Activated T-cell treated with anti-CD3 and anti-CD28 coated beads, Interleukin-2, amount 50 U/mL, for 72 hours (primary cell): Measurements from ENCODE around the gene MRPL43. TPM values are rescaled to one million over a fixed set of nuclear protein-coding genes. Genes with fewer than 3 reads are reported as not detected.
"Not testable (repeated sequence)": the region's sequence is repeated elsewhere in the genome, so short reads cannot be mapped to it uniquely, and the experiment has no call there.

Experiments used
- ATAC-seq, 2 donors: fragments of 150-1000 bp; cut with Tn5 transposase; replicated peaks in 1 of 2; 2 replicates each; pipeline ENCODE4 v1.10.0; 2021; ENCODE audit warnings: moderate library complexity in 2 of 2, mild to moderate bottlenecking in 1 of 2
- DNase-seq, 2 donors: peaks; one replicate each; pipeline ENCODE4 v3.0.0; 2021 to 2022; ENCODE audit warnings: mixed read lengths in 1 of 2
- H3K27ac Mint-ChIP-seq: one replicate; pipeline ENCODE4 v1.8.0; 2022; ENCODE audit warnings: mild to moderate bottlenecking, moderate library complexity, mixed read lengths
- H3K27me3 Mint-ChIP-seq: one replicate; pipeline ENCODE4 v1.8.0; 2022; ENCODE audit warnings: low read depth, mixed read lengths
- H3K36me3 Mint-ChIP-seq, 2 donors: one replicate each; pipeline ENCODE4 v1.8.0; 2022; ENCODE audit warnings: mixed read lengths in 2 of 2, mild to moderate bottlenecking in 1 of 2; ENCODE audit not compliant: insufficient read depth in 2 of 2
- H3K4me1 Mint-ChIP-seq: one replicate; pipeline ENCODE4 v1.8.0; 2022; ENCODE audit warnings: low read depth, mixed read lengths
- H3K4me3 Mint-ChIP-seq, 2 donors: one replicate each; pipeline ENCODE4 v1.8.0; 2022; ENCODE audit warnings: mild to moderate bottlenecking in 2 of 2, mixed read lengths in 2 of 2, moderate library complexity in 2 of 2
- H3K9me3 Mint-ChIP-seq, 2 donors: one replicate each; pipeline ENCODE4 v1.8.0; 2022; ENCODE audit warnings: mixed read lengths in 2 of 2
- total RNA-seq, 2 donors: library from RNA; stranded (reverse); gene quantifications; one replicate each; pipeline ENCODE4 v1.2.3, GENCODE V29; 2022

Gene MRPL43
- total RNA-seq, 2 donors from 2014 or later = 38.2 to 41.7 TPM

DNA sequence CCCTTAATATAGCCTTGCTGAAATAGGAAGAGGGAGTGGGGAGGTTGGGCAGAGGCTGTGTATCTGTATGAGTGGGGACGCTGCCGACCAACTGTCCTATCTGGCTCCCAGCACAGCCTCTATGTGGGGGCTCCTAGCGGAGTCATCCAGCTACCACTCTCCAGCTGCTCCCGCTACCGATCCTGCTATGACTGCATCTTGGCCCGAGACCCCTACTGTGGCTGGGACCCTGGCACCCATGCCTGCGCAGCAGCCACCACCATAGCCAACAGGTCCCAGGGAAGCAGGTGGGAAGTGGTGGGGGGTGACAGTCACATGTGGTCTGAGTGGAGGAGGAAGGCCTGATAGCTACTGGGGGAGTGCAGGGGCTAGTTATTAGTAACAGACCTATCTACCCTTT lies 6.6 kb downstream of the MRPL43 start:
- Mint-ChIP-seq H3K9me3 (no peaks in the 10 kb centered on the region), H3K4me3 (no peak overlapping the region), H3K27me3 (no peaks in the 10 kb centered on the region)

DNA sequence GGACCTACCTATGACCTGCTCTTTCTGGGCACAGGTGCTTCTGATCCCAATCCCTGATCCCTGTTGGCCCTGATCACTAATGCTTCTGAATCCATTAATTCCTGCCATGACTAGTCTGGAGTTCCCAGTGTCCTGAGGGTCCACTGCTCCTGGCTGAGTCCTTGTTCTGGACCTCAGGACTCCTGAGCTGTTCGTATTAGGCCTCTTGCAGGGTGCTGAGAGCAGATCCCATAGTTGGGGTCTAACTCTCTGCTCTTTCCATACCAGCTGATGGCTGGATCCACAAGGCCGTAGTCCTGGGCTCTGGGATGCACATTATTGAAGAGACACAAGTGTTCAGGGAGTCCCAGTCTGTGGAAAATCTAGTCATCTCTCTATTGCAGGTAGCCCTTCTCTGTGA lies 7.0 kb downstream of the MRPL43 start:
- Mint-ChIP-seq H3K4me3 (no peak overlapping the region), H3K36me3 (no peaks in the 10 kb centered on the region), H3K27me3 (no peaks in the 10 kb centered on the region), H3K4me1 (no peaks in the 10 kb centered on the region), H3K9me3 (no peaks in the 10 kb centered on the region), H3K27ac (no peak overlapping the region)
- no peak for DNase-seq
- no peak for ATAC-seq

More for the DNA sequence above, 6.6 kb downstream of the MRPL43 start:
- Mint-ChIP-seq H3K4me1 (peaks cover 4% of the 10 kb centered on the region), H3K27ac (no peak overlapping the region), H3K36me3 (no peaks in the 10 kb centered on the region)
- ATAC-seq = no peak
- DNase-seq = no peak

DNA sequence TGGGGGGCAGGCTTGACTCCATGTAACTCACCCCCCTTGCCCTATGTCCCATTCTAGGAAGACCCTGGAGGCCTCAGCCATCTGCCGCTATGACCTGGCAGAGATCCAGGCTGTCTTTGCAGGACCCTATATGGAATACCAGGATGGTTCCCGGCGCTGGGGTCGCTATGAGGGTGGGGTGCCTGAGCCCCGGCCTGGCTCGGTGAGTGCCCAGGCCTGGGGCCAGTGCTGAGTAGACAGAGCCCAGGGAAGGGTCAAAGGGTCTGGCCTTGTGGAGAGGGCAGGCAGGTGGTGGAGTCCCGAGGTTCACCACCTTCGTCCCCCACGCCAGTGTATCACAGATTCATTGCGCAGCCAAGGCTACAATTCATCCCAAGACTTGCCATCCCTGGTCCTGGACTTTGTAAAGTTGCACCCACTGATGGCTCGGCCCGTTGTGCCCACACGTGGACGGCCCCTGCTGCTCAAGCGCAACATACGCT lies 7.5 kb downstream of the MRPL43 start:
- no peak for ATAC-seq
- no peaks in the 10 kb centered on the region for H3K27me3 Mint-ChIP-seq

DNA sequence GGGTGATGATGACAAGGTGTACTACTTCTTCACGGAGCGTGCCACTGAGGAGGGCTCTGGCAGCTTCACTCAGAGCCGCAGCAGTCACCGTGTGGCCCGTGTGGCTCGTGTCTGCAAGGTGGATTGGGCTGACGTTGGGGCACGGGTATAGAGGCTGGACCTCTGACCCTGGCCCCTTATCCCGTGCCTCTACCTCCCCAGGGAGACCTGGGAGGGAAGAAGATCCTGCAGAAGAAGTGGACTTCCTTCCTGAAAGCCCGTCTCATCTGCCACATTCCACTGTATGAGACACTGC lies 8.4 kb downstream of the MRPL43 start:
- Mint-ChIP-seq H3K4me1 (no peaks in the 10 kb centered on the region), H3K36me3 (no peaks in the 10 kb centered on the region), H3K4me3 (no peak overlapping the region), H3K27ac (no peak overlapping the region), H3K27me3 (no peaks in the 10 kb centered on the region), H3K9me3 (no peaks in the 10 kb centered on the region)
- DNase-seq (no peak), ATAC-seq (no peak)

More for the DNA sequence above, 7.5 kb downstream of the MRPL43 start:
- H3K36me3 Mint-ChIP-seq = no peaks in the 10 kb centered on the region
- DNase-seq = no peak
- H3K9me3 Mint-ChIP-seq = no peaks in the 10 kb centered on the region
- no peaks in the 10 kb centered on the region for H3K4me1 Mint-ChIP-seq
- no peak overlapping the region for H3K27ac Mint-ChIP-seq
- no peak overlapping the region for H3K4me3 Mint-ChIP-seq

DNA sequence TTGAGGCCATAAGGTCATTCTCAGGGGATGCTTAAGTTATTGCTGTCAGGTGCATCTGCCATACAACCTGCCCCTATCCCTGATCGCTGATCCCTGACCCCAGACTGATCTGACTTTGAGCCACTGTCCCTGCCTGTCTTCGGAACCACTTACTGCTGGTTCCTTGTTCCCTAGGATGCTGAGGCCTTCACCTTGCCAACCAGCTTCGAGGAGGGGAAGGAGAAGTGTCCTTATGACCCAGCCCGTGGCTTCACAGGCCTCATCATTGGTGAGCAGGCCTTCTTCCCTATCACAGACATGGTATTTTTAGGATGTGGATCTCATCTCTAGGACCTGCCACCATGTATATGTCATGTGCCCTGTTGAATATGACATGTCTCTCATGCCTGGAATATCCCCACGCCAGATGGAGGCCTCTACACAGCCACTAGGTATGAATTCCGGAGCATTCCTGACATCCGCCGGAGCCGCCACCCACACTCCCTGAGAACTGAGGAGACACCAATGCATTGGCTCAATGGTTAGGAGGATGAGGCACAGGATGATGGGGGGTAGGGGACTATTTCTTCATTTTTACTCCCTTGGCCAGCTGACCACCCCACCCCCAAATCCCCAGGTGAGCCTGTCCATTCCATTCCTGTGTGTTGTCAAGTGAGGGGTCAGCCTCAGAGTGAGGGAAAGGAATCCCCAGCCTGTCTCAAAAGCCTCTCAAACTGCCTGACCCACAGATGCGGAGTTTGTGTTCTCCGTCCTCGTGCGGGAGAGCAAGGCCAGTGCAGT lies 9.0 kb downstream of the MRPL43 start:
- no peak overlapping the region for H3K27ac Mint-ChIP-seq
- H3K36me3 Mint-ChIP-seq = no peaks in the 10 kb centered on the region
- H3K9me3 Mint-ChIP-seq = no peaks in the 10 kb centered on the region
- H3K27me3 Mint-ChIP-seq = no peaks in the 10 kb centered on the region
- no peak for DNase-seq
- no peak overlapping the region for H3K4me3 Mint-ChIP-seq
- no peak for ATAC-seq
- no peaks in the 10 kb centered on the region for H3K4me1 Mint-ChIP-seq

DNA sequence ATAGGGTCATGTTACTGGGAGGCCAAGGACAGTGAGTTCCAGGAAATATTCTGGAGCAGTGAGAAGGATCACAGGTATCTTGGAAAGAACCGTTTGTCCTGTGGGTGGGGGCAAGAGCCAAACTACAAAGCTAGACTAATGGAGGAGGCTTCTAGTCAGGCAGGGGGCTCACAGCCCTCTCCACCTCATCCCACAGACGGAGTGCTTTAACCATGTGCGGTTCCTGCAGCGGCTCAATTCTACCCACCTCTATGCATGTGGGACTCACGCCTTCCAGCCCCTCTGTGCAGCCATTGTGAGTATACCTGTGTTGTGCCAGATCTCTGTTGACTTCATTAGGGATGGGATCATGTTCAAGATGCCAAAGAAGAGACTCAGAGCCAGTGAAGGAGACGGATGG lies 9.9 kb downstream of the MRPL43 start:
- H3K4me3 Mint-ChIP-seq = no peak overlapping the region
- peaks cover 5% of the 10 kb centered on the region for H3K4me1 Mint-ChIP-seq
- H3K9me3 Mint-ChIP-seq = no peaks in the 10 kb centered on the region
- no peaks in the 10 kb centered on the region for H3K36me3 Mint-ChIP-seq
- DNase-seq (no peak), ATAC-seq (no peak)
- no peaks in the 10 kb centered on the region for H3K27me3 Mint-ChIP-seq
- no peak overlapping the region for H3K27ac Mint-ChIP-seq

DNA sequence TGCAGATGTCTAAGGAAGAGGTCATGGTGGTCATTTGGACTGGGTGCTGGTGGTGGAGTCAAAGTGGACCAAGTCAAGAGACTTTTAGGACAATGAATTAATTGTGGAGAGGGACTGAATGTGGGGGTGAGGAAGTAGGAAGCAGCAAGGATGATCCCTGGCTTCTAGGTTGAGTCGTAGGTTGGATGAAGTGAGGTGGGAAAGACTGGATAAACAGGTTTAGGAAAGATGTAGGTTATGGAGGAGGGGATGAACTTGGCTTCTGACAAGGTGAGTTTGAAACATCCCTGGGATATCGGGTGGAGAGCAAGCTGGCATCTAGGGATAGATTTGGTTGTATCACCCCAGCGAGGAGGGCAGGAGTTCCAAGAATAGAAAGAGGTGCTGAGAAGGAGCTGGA lies 10.4 kb downstream of the MRPL43 start:
- Mint-ChIP-seq H3K4me1 (peaks cover 8% of the 10 kb centered on the region), H3K27ac (no peak overlapping the region), H3K4me3 (no peak overlapping the region), H3K27me3 (no peaks in the 10 kb centered on the region), H3K36me3 (no peaks in the 10 kb centered on the region), H3K9me3 (no peaks in the 10 kb centered on the region)
- no peak for ATAC-seq
- no peak for DNase-seq

DNA sequence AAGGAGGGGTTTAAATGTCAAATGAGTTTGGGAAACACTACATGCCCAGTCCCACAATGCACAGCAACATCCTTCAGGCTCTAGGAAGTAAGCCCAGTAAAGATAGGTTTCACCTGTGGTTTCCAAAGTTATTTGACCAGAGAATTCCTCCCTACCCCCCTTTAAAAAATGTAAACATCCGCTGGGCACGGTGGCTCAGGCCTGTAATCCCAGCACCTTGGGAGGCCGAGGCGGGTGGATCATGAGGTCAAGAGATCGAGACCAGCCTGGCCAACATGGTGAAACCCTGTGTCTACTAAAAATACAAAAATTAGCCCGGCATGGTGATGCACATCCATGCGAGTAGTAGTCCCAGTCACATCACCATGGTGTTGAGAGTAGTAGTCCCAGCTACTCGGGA lies 11.9 kb downstream of the MRPL43 start:
- DNase-seq, H3K36me3 Mint-ChIP-seq, H3K4me1 Mint-ChIP-seq, H3K27me3 Mint-ChIP-seq, H3K9me3 Mint-ChIP-seq, ATAC-seq, H3K27ac Mint-ChIP-seq, H3K4me3 Mint-ChIP-seq: not testable (repeated sequence)

DNA sequence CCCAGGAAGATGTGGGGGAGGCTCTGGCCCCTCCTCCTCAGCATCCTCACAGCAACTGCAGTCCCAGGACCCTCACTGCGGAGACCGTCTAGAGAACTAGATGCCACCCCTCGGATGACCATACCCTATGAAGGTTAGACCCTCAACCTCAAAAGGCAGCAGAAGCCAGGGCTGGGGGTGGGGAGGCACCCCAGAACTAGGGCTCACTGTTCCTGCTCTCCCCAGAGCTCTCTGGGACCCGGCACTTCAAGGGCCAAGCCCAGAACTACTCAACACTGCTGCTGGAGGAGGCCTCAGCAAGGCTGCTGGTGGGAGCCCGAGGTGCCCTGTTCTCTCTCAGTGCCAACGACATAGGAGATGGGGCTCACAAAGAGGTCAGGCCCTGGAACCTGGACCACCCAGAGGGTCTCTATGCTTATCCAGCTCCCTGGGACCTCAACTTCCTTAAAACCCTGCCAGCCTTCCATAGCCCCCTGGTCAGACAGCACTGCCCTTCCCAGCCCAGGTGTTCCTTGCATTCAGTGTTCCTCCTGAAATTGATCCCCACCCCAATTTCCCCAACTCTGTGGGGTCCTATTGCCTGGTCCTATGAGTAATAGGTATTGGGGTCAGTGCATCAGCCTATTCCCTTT lies 14.3 kb downstream of the MRPL43 start:
- Mint-ChIP-seq H3K27ac (no peak overlapping the region), H3K9me3 (no peaks in the 10 kb centered on the region), H3K4me1 (peaks cover 18% of the 10 kb centered on the region), H3K27me3 (no peaks in the 10 kb centered on the region), H3K4me3 (no peak overlapping the region), H3K36me3 (no peaks in the 10 kb centered on the region)
- no peak for DNase-seq
- no peak for ATAC-seq

DNA sequence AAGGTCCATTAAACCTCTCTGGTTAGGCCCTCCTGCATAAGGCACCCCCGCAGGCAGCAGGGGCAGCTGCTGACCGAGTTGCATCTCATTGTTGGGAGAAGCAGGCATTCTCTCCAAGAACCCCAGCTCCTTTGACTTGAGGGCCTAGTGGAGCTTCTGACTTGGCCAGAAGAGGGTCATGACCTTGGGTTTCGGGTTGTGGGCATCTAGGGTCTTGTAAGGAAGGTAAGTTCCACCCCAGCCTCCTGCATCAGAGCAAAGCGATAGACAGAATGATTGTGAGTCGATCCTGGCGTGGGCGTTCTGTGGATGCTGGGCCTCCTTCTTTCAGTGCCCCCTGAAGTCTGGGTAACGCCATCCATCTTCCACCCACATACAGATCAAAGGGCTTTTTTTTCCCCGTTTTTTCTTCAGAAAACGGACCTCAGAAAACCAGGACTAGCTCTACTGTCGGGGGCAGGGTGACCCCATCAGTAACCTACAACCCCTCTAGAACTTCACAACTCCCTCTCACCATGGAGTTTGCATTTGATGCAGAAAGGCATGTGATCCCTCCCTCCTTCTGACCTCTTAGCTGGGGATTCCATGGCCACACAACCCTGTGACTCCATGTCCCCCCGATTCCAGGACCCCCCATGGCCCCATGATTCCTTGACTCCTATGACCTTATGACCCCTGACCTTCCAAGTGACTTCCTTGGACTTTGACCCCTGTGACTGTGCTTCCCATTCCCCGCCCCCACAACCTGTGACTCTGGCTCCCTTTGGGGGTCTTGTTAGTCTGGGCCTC lies 15.0 kb downstream of the MRPL43 start:
- Mint-ChIP-seq H3K4me1 (peaks cover 24% of the 10 kb centered on the region), H3K36me3 (peaks cover 0 to 2% of the 10 kb centered on the region in 2 donors), H3K9me3 (no peaks in the 10 kb centered on the region), H3K4me3 (no peak overlapping the region), H3K27ac (no peak overlapping the region), H3K27me3 (no peaks in the 10 kb centered on the region)
- no peak for DNase-seq
- no peak for ATAC-seq

DNA sequence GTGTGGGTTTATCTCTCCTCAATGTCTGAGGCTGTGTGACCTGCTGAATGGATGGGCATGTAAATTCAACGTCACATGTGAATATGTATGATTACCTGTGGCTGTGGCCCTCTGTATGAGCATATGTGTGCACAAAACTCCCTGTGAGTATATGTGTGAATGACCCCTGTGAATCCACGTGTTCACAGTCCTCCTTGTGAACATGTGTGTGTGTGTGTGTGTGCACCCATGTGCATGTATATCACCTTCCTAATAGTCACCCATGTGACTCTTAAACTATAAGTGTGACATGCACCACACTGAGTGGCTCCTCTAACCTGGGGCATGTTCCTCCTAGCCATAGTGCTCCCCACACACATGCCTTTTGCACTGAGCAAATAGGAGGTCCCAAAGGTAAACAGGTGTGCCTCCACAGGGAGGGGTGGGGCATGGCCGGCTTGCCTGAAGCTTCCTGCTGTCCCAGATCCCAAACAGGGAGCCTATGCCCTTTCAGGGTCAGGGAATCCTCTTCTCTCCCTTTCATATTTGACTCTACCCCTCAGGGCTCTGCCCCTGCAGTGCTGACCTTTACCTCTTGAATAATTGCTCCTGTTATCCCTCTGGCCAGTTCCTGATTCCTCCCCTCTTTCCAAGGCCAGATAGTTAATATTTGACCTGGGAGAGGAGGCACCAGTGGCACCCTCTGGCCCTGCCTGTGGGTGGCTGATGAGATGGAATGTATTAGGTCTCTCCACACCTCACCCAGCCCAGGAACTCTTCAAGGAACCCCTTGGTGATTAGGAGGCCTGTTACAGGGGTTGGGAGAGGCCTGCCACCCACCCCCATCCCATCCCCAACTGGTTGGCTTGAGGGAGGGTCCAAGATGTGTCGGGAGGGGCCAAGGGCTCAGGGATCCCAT lies 16.1 kb downstream of the MRPL43 start:
- H3K36me3 Mint-ChIP-seq = peaks cover 0 to 2% of the 10 kb centered on the region in 2 donors
- no peak for DNase-seq
- H3K27me3 Mint-ChIP-seq = no peaks in the 10 kb centered on the region
- H3K27ac Mint-ChIP-seq = no peak overlapping the region
- peaks cover 25% of the 10 kb centered on the region for H3K4me1 Mint-ChIP-seq
- ATAC-seq = no peak
- no peaks in the 10 kb centered on the region for H3K9me3 Mint-ChIP-seq
- H3K4me3 Mint-ChIP-seq = peak overlapping the region in 1 of 2 donors; percentile 41

DNA sequence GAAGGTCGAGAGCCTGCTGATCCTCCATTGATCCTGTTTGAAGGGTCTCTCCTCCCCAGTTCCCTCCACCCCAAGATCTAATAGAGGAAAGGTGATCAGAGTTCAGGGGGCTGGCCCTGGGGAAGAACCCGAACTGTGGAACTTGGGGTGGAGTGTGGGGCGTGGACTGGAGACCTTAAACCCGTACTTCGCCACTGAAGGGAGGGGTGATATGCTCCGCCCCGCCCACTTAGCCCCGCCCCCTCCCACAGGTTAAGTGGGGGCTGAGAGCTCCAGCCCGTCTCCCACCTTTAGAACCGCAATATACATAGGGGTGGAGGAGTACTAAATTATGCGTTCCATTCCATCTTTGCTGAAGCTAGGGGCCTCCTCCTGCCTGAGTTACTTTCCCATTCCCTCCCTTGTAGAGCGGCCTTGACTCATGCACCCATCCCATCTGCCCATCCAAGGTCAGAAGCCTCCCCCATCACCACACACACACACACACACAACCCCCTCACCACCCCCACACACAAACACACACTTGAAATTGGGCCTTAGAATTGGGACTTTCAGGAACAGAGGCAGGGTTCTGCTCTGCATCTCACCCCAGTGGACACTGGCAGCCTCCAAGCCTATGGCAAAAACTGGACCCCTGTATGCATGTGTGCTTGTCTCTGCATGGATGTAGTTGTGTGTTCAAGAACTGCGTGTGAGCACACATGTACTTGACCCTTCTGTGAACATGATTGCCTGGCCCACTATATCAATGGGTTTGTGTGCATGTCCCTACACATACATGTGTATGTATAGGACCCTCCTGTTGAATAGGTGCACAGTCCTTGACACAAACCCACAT lies 17.0 kb downstream of the MRPL43 start:
- Mint-ChIP-seq H3K9me3 (no peaks in the 10 kb centered on the region), H3K27ac (no peak overlapping the region), H3K4me3 (peak overlapping the region; percentile 47 to 68), H3K36me3 (peaks cover 0 to 2% of the 10 kb centered on the region in 2 donors), H3K4me1 (peaks cover 25% of the 10 kb centered on the region), H3K27me3 (no peaks in the 10 kb centered on the region)
- ATAC-seq (peak in 1 of 2 donors; percentile 14), DNase-seq (no peak)
